GM20431 (cell line): Measurements from ENCODE around the gene DTX2.
"Not testable (repeated sequence)": the region's sequence is repeated elsewhere in the genome, so short reads cannot be mapped to it uniquely, and the experiment has no call there.

ENCODE experiments used
- in situ Hi-C: fragments of 300-500 bp; cut with MseI, MboI; formaldehyde crosslinking; loops from one replicate; pipeline ENCODE4 v1.15.0; 2020; ENCODE audit warnings: low sequenced_read_pairs; ENCODE audit not compliant: unreplicated experiment

DTX2 gene

GRCh38 chr7:76485822-76486610, 24.5 kb downstream of the DTX2 start:
- in situ Hi-C loops, result not testable (repeated sequence)

GRCh38 chr7:76486618-76487017, 25.1 kb downstream of the DTX2 start:
- in situ Hi-C loops, result not testable (repeated sequence)

GRCh38 chr7:76487969-76488368, 26.5 kb downstream of the DTX2 start:
- in situ Hi-C loops, result not testable (repeated sequence)

GRCh38 chr7:76492139-76492538, 30.6 kb downstream of the DTX2 start:
- in situ Hi-C loops, result not testable (repeated sequence)

GRCh38 chr7:76495717-76496116, 34.2 kb downstream of the DTX2 start:
- in situ Hi-C loops, result not testable (repeated sequence)

- in situ Hi-C loops, result not testable (repeated sequence)
Measured at GRCh38 chr7:76497918-76498582, 36.5 kb downstream of the DTX2 start.

- in situ Hi-C loops, result not testable (repeated sequence)
Measured at GRCh38 chr7:76498583-76499200, 37.2 kb downstream of the DTX2 start.

GRCh38 chr7:76499201-76499923, 37.9 kb downstream of the DTX2 start:
- in situ Hi-C loops, result not testable (repeated sequence)

- in situ Hi-C loops, result not testable (repeated sequence)
Measured at GRCh38 chr7:76499924-76500241, 38.4 kb downstream of the DTX2 start.

GRCh38 chr7:76502224-76502623, 40.7 kb downstream of the DTX2 start:
- in situ Hi-C loops, result not testable (repeated sequence)

- in situ Hi-C loops, result not testable (repeated sequence)
Measured at GRCh38 chr7:76502836-76503235, 41.3 kb downstream of the DTX2 start.

GRCh38 chr7:76503244-76503643, 41.7 kb downstream of the DTX2 start:
- in situ Hi-C loops, result not testable (repeated sequence)

- in situ Hi-C loops, result not testable (repeated sequence)
Measured at GRCh38 chr7:76504351-76505167, 43.0 kb downstream of the DTX2 start.

GRCh38 chr7:76505168-76506080, 43.9 kb downstream of the DTX2 start:
- in situ Hi-C loops, result no loop called here

GRCh38 chr7:76506081-76506440, 44.6 kb downstream of the DTX2 start:
- in situ Hi-C loops, result no loop called here

GRCh38 chr7:76506643-76507042, 45.1 kb downstream of the DTX2 start:
- in situ Hi-C loops, result not testable (repeated sequence)

GRCh38 chr7:76507723-76508406, 46.4 kb downstream of the DTX2 start:
- in situ Hi-C loops, result no loop called here
